Mesenteric fat pad (tissue), 1 donor: ENCODE measurements around the gene MLLT1. TPM values are rescaled to one million over a fixed set of nuclear protein-coding genes. Genes with fewer than 3 reads are reported as not detected.

Experiments used
- DNase-seq: peaks from one replicate; pipeline ENCODE4 v3.0.0-alpha.2; 2020; ENCODE audit warnings: low spot score
- total RNA-seq: library from RNA; stranded (reverse); fragmentation: NEBNext Ultra II Directional; extraction: Animal tissue kit (Norgen Biotek cat#: 25700); gene quantifications from one replicate; pipeline ENCODE4 v1.2.1, GENCODE V29; 2021
- donor health status: DM: yes; HTN: yes; CAD: no.

The MLLT1 gene
- total RNA-seq, 1 donor from 2014 or later, result 62.3 TPM

GRCh38 chr19:6212403-6213265 is 67.1 kb downstream of the MLLT1 start:
- no peak for DNase-seq

DNA sequence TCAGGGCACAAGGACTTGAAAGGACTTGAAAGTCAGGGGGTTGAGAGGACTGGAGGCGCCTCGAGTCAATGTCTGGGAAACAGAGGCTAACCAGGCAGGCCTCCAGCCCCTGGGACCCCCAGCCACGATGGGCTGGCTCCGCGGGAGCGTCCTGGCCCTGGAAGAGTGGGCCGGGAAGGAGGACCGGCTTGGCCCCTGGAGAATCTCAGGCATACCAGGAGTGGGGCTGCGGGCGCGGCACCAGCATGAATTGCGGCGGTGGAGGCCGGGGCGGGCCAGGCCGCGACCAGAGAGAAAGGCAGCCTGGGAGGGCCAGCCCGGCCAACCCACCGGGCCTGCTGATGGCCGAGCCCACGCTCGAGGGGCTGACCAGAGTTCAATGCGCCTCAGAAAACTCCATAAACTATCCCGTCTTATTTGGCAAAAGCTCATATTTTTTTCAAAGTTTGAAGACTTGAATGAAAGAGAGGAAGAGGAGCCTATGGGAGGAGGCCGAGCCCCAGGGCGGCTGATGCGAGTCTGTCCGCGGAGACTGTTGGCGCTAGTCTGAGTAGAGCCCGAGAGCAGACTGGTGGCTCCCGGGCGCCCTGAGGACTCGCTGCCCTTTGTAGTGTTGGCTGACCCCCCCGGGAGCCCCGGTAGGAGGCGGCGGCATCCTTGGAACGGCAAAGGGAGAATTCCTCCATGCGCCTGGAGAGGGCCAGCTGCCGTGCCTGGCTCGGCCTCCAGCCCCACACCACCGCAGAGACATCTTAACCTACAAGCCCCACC is 68.0 kb downstream of the MLLT1 start:
- no peak for DNase-seq

DNA sequence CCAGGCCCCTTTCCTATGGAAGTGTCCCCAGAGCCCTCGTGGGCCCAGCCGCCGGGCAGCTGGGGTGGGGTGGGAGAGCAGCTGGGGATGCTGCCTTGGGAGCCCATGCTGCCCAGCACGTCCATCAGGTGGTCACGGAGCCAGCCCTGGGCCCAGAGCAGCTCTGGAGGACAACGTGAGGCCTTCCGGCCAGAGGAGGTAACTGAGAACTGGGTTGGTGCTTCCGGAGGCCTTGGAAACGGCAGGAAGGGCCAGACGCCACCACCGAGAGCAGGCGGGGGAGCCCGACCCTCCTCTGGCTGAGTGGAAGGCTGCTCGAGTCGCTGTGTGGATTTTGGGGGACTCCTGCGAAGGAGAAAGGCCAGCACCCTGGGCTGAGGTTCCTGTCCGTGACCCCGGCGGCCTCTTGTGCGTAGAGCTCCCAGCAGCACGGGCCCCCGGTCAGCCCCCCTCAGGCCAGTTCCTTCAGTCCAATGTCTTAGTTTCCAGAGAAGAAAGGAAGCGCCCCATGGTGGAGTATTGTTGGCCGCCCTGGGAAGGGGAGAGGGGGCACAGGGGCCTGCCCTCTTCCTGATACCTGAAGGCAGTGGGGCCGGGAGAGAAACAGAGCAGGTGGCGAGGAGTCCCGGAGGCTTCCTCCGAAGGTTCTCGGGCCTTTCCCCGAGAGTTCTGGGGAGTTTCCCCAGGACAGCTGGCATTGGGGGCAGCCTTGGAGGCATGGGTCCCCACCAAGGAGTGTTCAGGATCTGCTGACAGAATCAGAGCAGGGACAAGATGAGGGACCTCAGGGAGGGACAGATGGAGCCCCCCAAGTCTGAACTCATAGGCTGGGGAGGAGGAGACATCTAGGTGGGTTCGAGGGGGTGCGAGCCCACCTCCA is 68.8 kb downstream of the MLLT1 start:
- DNase-seq, result no peak

- no peak for DNase-seq
Measured at GRCh38 chr19:6210091-6210490, 69.7 kb downstream of the MLLT1 start.

- no peak for DNase-seq
Measured at GRCh38 chr19:6209680-6210079, 70.1 kb downstream of the MLLT1 start.

DNA sequence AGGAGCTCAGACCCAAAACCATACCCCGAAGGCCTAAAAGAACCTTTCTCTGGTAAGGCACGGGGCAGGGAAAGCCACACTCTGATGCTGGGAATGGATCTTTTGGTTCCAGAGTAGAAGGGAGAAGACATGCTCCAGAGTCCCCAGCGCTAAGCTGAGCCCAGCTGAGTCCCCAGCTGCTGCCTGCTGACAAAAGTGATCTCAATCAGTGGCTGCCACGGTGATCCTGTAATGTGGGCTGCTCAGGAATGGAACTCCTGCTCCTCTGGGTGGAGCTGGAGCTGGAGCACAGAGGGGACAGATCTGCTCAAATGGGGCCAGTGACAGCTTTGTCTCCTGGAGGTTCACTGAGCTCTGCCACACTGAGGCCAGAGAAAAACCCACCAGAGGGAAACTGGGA is 70.5 kb downstream of the MLLT1 start:
- DNase-seq, result no peak

DNA sequence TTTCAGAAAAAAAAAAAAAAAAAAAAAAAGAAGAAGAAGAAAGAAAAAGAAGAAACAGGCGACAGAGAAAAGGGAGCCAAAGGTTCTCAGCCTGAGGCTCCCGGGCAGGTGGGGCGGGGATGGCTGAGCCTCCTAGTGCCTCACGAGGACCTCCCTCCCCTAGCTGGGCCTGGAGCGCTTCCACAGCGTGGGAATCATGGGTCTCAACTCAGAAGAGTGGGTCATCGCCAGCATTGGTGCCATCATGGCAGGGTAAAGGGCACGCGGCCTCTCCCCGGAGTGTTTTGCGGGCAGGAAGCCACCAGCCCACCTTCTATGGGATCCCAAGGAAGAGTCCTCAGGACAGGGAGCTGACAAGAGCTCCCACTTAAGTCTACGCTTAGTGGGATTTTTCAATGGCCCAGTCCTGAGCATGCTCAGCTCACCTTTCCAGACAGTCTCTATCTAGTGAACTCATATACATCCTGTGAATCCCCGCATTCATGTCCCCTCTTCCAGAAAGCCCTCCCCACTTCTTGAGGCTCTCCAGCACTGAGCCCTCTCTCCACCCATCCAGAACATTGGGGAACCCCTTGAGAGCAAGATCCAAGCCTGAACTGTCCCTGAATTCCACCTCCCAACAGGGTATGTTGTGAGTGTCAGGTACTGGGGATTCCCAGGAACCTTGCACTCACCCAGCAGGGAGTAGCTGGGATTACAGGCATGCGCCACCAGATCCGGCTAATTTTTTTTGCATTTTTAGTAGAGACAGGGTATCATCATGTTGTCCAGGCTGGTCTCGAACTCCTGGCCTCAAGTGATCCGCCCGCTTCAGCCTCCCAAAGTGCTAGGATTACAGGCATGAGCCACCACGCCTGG is 74.7 kb downstream of the MLLT1 start:
- DNase-seq, result peak; percentile 82

GRCh38 chr19:6204212-6204611 is 75.6 kb downstream of the MLLT1 start:
- DNase-seq, result no peak

DNA sequence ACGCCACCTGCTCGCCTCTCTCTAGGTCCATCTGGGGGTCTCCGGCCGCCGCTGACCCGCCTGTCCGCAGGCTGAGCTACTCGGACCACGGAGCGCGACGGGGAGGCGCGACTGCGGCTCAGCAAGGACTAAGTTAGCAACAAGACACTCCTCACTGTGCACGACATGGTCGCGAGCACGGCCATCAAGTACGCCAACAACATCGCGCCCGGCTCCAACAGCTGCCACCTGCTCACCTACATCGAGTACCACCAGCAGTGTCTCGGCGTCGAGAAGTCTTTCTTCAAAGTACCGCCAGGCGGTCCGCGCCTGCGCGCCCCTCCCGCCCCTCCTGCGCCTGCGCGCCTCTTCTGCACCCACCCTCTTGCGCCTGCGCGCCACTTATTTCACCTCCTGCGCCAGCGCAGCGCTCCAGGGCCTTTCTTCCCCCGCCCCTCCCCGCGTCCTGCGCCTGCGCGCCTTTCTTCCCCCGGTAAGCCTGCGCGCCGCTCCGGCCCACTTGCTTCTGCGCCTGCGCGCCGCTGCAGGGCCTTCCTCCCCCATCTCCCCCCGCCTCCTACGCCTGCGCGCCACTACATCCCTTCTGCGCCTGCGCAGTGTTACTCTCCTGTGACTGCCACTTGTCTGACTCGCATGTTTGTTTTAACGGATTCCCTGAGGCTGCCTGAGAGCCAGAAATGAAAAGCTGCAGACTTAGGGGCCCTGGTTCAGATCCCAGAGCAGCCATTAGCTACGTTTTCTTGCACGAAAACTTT is 80.4 kb downstream of the MLLT1 start:
- DNase-seq, result peak; percentile 100

- peak; percentile 33 for DNase-seq
Measured at GRCh38 chr19:6198896-6199239, 80.9 kb downstream of the MLLT1 start.

DNA sequence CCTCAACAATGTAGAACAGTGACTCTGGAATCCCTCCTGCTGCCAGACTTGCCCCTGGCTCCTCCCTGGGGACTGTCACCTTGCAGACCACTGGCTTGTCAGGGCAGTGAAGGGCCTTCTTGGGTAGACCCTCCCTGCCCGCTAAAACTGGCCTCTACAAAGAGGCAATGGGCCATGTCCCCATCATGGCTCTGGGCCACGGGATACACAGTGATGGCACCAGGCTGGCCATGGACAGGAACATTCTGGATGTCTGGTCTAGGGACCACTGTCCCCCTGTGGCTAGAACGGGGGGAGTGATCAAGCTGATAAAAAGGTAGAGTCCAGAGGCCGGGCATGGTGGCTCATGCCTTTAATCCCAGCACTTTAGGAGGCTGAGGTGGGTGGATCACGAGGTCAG is 83.4 kb downstream of the MLLT1 start:
- DNase-seq, result peak; percentile 33

GRCh38 chr19:6188811-6189210 is 91.0 kb downstream of the MLLT1 start:
- DNase-seq, result no peak

DNA sequence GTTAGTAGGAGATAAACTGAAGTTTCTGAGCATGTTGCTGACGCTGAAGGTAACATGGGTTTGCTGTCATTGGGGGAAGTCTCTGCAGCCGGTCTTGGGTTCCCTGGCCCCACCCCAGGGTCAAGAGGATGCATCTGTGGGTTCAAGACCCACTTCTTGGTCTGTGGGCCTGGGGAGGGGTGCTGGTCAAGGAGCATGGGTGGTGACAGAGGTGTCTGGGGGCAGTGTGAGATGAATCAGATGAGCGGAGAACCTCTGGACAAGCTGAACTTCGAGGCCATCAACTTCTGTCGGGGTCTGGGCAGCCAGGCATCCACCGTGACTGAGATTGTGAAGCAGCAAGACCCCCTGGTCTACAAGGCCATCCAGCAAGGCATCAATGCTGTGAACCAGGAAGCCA is 92.4 kb downstream of the MLLT1 start:
- DNase-seq, result peak; percentile 71

DNA sequence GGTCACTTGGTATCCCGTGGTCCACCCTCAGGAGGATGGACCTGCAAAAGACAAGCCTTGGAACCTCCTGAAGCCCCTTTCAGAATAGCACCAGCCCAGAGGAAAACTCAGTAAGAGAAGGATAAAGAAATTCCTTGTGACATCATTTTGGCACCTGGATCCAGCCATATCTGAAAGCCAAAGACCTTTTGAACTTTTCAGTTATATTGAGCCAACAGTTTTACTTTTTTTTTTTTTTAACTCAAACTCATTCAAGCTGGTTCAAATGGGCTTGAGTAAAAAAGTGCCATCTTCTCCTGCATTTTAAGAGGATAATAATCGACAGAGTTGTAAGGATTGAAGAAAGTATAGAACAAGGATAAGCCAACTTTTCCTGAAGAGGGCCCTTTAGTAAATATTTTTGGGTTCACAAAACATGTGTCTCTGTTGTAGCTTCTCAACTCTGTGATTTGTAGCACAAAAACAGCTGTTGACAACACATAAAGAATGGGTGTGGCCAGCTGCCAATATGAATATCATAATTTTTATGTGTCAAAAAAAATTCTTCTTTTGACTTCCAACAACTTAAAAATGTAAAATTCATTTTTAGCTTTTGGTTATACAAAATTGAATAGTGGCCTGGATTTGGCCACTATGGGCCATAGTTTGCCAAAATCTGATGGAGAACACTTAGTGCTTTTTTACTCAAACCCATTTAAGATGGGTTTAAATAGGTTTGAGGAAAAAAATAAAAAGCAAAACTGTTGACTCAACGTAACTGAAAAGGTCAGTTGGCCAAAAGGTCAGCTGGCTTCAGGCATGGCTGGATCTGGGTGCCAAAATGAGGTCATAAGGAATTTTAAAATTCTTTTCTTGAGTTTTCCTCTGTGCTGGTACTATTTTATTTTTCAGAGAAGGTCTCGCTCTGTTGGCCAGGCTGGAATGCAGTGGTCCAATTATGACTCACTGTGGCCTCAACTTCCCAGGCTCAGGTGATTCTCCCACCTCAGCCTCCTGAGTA is 93.6 kb downstream of the MLLT1 start:
- peak; percentile 43 for DNase-seq

DNA sequence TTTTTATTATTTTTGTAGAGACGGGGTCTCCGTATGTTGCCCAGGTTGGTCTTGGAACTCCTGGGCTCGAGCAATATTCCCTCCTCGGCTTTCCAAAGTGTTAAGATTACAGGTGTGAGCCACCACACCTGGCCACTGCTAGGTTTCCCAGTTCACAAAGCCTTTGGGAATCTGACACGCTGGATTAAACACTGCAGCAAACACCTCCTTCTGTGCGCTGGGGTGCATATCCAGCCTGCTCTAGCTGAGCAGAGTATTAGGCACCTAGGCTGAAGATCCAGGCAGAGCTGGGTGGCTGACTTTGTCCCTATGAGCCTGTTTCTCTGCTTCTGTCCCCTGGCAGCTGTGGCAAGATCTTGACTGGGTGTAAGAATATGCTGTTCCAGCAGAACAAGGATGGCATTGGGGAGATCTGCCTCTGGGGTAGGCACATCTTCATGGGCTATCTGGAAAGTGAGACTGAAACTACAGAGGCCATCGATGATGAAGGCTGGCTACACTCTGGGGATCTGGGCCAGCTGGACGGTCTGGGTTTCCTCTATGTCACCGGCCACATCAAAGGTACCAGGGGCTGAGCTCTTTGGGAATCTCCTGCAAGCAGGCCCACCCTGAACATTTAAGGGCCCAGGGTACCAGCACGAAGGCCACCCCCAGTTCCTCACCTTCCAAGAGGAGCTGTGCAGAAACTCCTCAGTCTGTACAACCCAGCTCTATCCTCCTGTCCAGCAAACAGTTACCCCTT is 94.5 kb downstream of the MLLT1 start:
- DNase-seq, result peak; percentile 76

DNA sequence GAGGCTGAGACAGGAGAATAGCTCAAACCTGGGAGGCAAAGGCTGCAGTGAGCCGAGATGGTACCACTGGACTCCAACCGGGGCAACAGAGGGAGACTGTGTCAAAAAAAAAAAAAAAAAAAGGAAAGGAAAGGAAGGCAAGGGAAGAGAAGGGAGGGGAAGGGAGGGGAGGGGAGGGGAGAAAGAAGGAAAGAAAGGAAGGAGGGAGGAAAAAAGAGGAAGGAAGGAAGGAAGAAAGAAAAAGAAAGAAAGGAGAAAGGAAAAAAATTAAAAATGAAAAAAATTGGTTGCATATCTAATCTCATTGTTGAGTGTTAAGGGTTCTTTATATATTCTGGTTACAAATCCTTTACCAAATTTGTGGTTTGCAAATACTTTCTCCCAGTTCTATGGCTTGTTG is 98.7 kb downstream of the MLLT1 start:
- no peak for DNase-seq

GRCh38 chr19:6173190-6173589 is 106.6 kb downstream of the MLLT1 start:
- no peak for DNase-seq
